SK-N-SH (cell line): ENCODE data around the gene TMEM132D. TPM values are rescaled to one million over a fixed set of nuclear protein-coding genes. Genes with fewer than 3 reads are reported as not detected.

Source experiments
- CTCF ChIA-PET: fragments of 300-600, 350-600 bp; formaldehyde crosslinking; extraction: SDS; loops from one replicate; lab custom pipeline; 2021; lab: Yijun Ruan, JAX
- POLR2A ChIA-PET: fragments of 350-600 bp; sonication (Branson Sonifier 250); formaldehyde crosslinking; extraction: SDS; loops from one replicate; lab custom pipeline; 2020; ENCODE audit warnings: antibody characterized with exemption, inconsistent platforms; lab: Yijun Ruan, JAX
- DNase-seq: peaks from one replicate; pipeline ENCODE4 v3.0.0; 2012
- H2AFZ ChIP-seq: fragments of 200-600 bp; sonication (generic); 2 replicates; pipeline ENCODE4 v1.8.1; 2016; ENCODE audit warnings: antibody characterized with exemption, mild to moderate bottlenecking, low read depth
- H3F3A ChIP-seq: fragments of 200-600 bp; sonication (generic); replicated peaks from 2 replicates; pipeline ENCODE3; 2016; ENCODE audit warnings: antibody characterized with exemption, mild to moderate bottlenecking; ENCODE audit not compliant: insufficient read depth
- H3K27ac ChIP-seq, 2 experiments: fragments of 200-500 bp in 1 of 2; fragments of 200-600 bp in 1 of 2; sonication (Bioruptor generic) in 1 of 2; sonication (generic), shearing (Covaris generic) in 1 of 2; 2 replicates each; pipeline versions ENCODE4 v1.5.1 to v1.6.1; 2014 to 2016; ENCODE audit warnings: low read depth in 2 of 2, inconsistent platforms in 1 of 2, low read length in 1 of 2, mild to moderate bottlenecking in 1 of 2, mixed read lengths in 1 of 2
- H3K27me3 ChIP-seq: fragments of 200-600 bp; sonication (generic), shearing (Covaris generic); 2 replicates; pipeline ENCODE4 v1.6.1; 2016; ENCODE audit warnings: mixed run types; ENCODE audit not compliant: insufficient read depth
- H3K36me3 ChIP-seq, 2 experiments: fragments of 200-500 bp in 1 of 2; fragments of 200-600 bp in 1 of 2; sonication (Bioruptor generic) in 1 of 2; sonication (generic) in 1 of 2; replicated peaks in 1 of 2; 2 replicates each; pipeline versions ENCODE3 to v1.5.1; 2014 to 2016; ENCODE audit warnings: low read length in 1 of 2, mild to moderate bottlenecking in 1 of 2; ENCODE audit not compliant: insufficient read depth in 2 of 2, control insufficient read depth in 1 of 2
- H3K4me1 ChIP-seq, 2 experiments: fragments of 200-500 bp in 1 of 2; fragments of 200-600 bp in 1 of 2; sonication (Bioruptor generic) in 1 of 2; sonication (generic), shearing (Covaris generic) in 1 of 2; 2 replicates each; pipeline versions ENCODE4 v1.5.1 to v1.6.1; 2014 to 2016; ENCODE audit warnings: low read depth in 1 of 2, low read length in 1 of 2, mixed run types in 1 of 2; ENCODE audit not compliant: insufficient read depth in 2 of 2, control insufficient read depth in 1 of 2
- H3K4me2 ChIP-seq: fragments of 200-600 bp; sonication (generic), shearing (Covaris generic); 2 replicates; pipeline ENCODE4 v1.6.1; 2017; ENCODE audit warnings: mixed run types
- H3K4me3 ChIP-seq, 2 experiments: fragments of 200-500 bp in 1 of 2; fragments of 200-600 bp in 1 of 2; sonication (Bioruptor generic) in 1 of 2; sonication (generic), shearing (Covaris generic) in 1 of 2; 2 replicates each; pipeline versions ENCODE4 v1.5.1 to v1.8.1; 2014 to 2016; ENCODE audit warnings: low read depth in 2 of 2, inconsistent platforms in 1 of 2, low read length in 1 of 2, mild to moderate bottlenecking in 1 of 2, mixed read lengths in 1 of 2, moderate library complexity in 1 of 2
- H3K79me2 ChIP-seq: fragments of 200-600 bp; sonication (generic); 2 replicates; pipeline ENCODE4 v1.8.1; 2017; ENCODE audit warnings: mild to moderate bottlenecking; ENCODE audit not compliant: insufficient read depth
- H3K9ac ChIP-seq: fragments of 200-600 bp; sonication (generic); 2 replicates; pipeline ENCODE4 v1.6.1; 2017; ENCODE audit warnings: mixed run types
- H3K9me2 ChIP-seq: fragments of 200-600 bp; sonication (generic); 2 replicates; pipeline ENCODE4 v1.6.1; 2017; ENCODE audit warnings: mixed run types
- H3K9me3 ChIP-seq: fragments of 200-600 bp; sonication (generic); 2 replicates; pipeline ENCODE4 v1.6.1; 2017; ENCODE audit warnings: mixed run types, mild to moderate bottlenecking, moderate library complexity
- H4K20me1 ChIP-seq: fragments of 200-600 bp; sonication (generic); 2 replicates; pipeline ENCODE4 v1.6.1; 2017; ENCODE audit warnings: mild to moderate bottlenecking, mixed run types; ENCODE audit not compliant: insufficient read depth
- EZH2phosphoT487 ChIP-seq: fragments of 200-600 bp; sonication (generic); IDR thresholded peaks from 2 replicates; pipeline ENCODE4 v1.6.1; 2017; ENCODE audit warnings: low read depth, mixed run types, mild to moderate bottlenecking, antibody characterized with exemption, moderate library complexity, borderline replicate concordance
- FOSL2 ChIP-seq: IDR thresholded peaks from 2 replicates; pipeline ENCODE4 v1.4.0; 2012; ENCODE audit warnings: low read depth, mild to moderate bottlenecking, moderate library complexity, borderline replicate concordance
- GABPA ChIP-seq: IDR thresholded peaks from 2 replicates; pipeline ENCODE4 v1.4.0; 2012; ENCODE audit warnings: low read depth, mild to moderate bottlenecking
- GATA2 ChIP-seq: sonication (generic); formaldehyde crosslinking; IDR thresholded peaks from 2 replicates; pipeline ENCODE4 v1.5.0; 2020; ENCODE audit warnings: mild to moderate bottlenecking, missing genetic modification reagents
- IRF3 ChIP-seq: fragments of 150-350 bp; IDR thresholded peaks from 2 replicates; pipeline ENCODE4 v1.6.1; 2016; ENCODE audit warnings: mild to moderate bottlenecking, low read depth, low read length
- MEF2A ChIP-seq: IDR thresholded peaks from 2 replicates; pipeline ENCODE4 v1.4.0; 2012; ENCODE audit warnings: low read depth, borderline replicate concordance
- MXI1 ChIP-seq: IDR thresholded peaks from 2 replicates; pipeline ENCODE4 v1.6.1; 2012; ENCODE audit warnings: mild to moderate bottlenecking, low read depth, low read length, improper control_type of control experiment
- NFIC ChIP-seq: IDR thresholded peaks from 2 replicates; pipeline ENCODE4 v1.4.0; 2012; ENCODE audit warnings: borderline replicate concordance
- POLR2AphosphoS5 ChIP-seq: IDR thresholded peaks from 2 replicates; pipeline ENCODE4 v1.6.1; 2012; ENCODE audit warnings: low read depth, low read length
- RAD21 ChIP-seq: IDR thresholded peaks from 2 replicates; pipeline ENCODE4 v1.6.1; 2012; ENCODE audit warnings: mild to moderate bottlenecking, low read length
- RCOR1 ChIP-seq: fragments of 150-350 bp; IDR thresholded peaks from 2 replicates; pipeline ENCODE4 v1.6.1; 2017; ENCODE audit warnings: antibody characterized with exemption, low read length
- REST ChIP-seq: IDR thresholded peaks from 2 replicates; pipeline ENCODE4 v1.6.1; 2012; ENCODE audit warnings: mild to moderate bottlenecking, low read depth, low read length, moderate library complexity
- RXRA ChIP-seq: IDR thresholded peaks from 2 replicates; pipeline ENCODE4 v1.4.0; 2012; ENCODE audit warnings: low read depth, mild to moderate bottlenecking, borderline replicate concordance
- SIN3A ChIP-seq: IDR thresholded peaks from 2 replicates; pipeline ENCODE4 v1.6.1; 2012; ENCODE audit warnings: low read depth, mild to moderate bottlenecking, low read length, moderate library complexity, borderline replicate concordance
- TAF1 ChIP-seq: IDR thresholded peaks from 2 replicates; pipeline ENCODE4 v1.6.1; 2012; ENCODE audit warnings: low read depth, mild to moderate bottlenecking, low read length, moderate library complexity, borderline replicate concordance
- TEAD4 ChIP-seq: IDR thresholded peaks from 2 replicates; pipeline ENCODE4 v1.4.0; 2012; ENCODE audit warnings: mild to moderate bottlenecking, borderline replicate concordance; ENCODE audit not compliant: insufficient read depth
- USF1 ChIP-seq: IDR thresholded peaks from 2 replicates; pipeline ENCODE4 v1.4.0; 2012; ENCODE audit warnings: low read depth, borderline replicate concordance
- USF2 ChIP-seq: fragments of 150-350 bp; IDR thresholded peaks from 2 replicates; pipeline ENCODE4 v1.6.1; 2017; ENCODE audit warnings: antibody characterized with exemption, low read length, low read depth, borderline replicate concordance
- WGBS: methylation state at CpG from one replicate; pipeline ENCODE4 v1.1.6; 2017; ENCODE audit warnings: low lambda C conversion rate; 5-methylcytosine and 5-hydroxymethylcytosine counted together
- polyA plus RNA-seq, 3 experiments: library from polyadenylated mRNA; depleted of rRNA; stranded (reverse); fragments of >200 nt; gene quantifications; 2 replicates each; pipeline ENCODE4 v1.2.3, GENCODE V29; 2012

The TMEM132D gene
- polyA plus RNA-seq, 1 of the 3 experiments (the other 2 are of a cell fraction) = not detected

GRCh38 chr12:129413295-129413694, 490.5 kb downstream of the TMEM132D start:
- Histone ChIP-seq H3K9me2 (no peaks in the 10 kb centered on the region), H2AFZ (no peak overlapping the region), H3F3A (no peaks in the 10 kb centered on the region), H4K20me1 (no peaks in the 10 kb centered on the region), H3K79me2 (no peaks in the 10 kb centered on the region), H3K9me3 (no peaks in the 10 kb centered on the region; the same call in 1 of the 2 replicates), H3K27me3 (no peaks in the 10 kb centered on the region), H3K27ac (no peak overlapping the region), H3K4me3 (no peak overlapping the region), H3K36me3 (no peaks in the 10 kb centered on the region), H3K9ac (no peak overlapping the region), H3K4me2 (no peak overlapping the region), H3K4me1 (no peaks in the 10 kb centered on the region)
- WGBS = 2% methylated on average over 2 of the region's 2 CpGs
- TF ChIP-seq NFIC (no peak), FOSL2 (no peak), GABPA (no peak), EZH2phosphoT487 (no peak), TAF1 (no peak), IRF3 (no peak), RAD21 (no peak), GATA2 (no peak), POLR2AphosphoS5 (no peak), TEAD4 (no peak), RXRA (no peak), RCOR1 (no peak), REST (no peak), USF2 (no peak), MEF2A (no peak), MXI1 (no peak), USF1 (no peak), SIN3A (no peak)
- ChIA-PET CTCF (no interaction called here), POLR2A (no interaction called here)
- DNase-seq = no peak
